HG03457 (cell line): ENCODE data around the gene NGEF.
"Not testable (repeated sequence)": the region's sequence is repeated elsewhere in the genome, so short reads cannot be mapped to it uniquely, and the experiment has no call there.

Source experiments
- ATAC-seq: cut with Tn5 transposase; IDR thresholded peaks from one replicate; pipeline ENCODE4 v1.9.1; 2021; ENCODE audit warnings: moderate number of reproducible peaks; ENCODE audit not compliant: unreplicated experiment

The NGEF gene

GRCh38 chr2:232906867-232907717, 106.0 kb downstream of the NGEF start:
- not testable (repeated sequence) for ATAC-seq

DNA sequence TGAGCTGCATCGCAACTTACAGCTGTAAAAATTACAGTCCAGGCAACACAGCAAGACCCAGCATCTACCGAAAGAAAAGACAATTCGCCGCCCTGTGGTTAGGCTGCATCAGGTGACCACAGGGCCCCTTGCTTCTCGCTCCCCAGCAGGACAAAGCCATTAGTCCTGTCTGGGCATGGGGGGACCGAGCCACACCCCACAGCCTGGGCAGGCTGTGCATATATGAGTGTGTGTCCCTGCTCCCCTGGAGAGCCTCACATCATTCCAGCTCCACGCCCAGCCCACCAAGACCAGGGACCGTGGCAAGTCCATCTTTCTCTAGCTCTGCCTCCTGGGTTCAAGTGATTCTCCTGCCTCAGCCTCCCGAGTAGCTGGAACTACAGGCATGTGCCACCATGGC, 109.1 kb downstream of the NGEF start:
- no peak for ATAC-seq

- no peak for ATAC-seq
Observed at GRCh38 chr2:232901736-232902578, 111.1 kb downstream of the NGEF start.

GRCh38 chr2:232900811-232901735, 112.0 kb downstream of the NGEF start:
- no peak for ATAC-seq

- ATAC-seq, result no peak
Observed at GRCh38 chr2:232898592-232899543, 114.2 kb downstream of the NGEF start.

- no peak for ATAC-seq
Observed at GRCh38 chr2:232897598-232898408, 115.3 kb downstream of the NGEF start.

DNA sequence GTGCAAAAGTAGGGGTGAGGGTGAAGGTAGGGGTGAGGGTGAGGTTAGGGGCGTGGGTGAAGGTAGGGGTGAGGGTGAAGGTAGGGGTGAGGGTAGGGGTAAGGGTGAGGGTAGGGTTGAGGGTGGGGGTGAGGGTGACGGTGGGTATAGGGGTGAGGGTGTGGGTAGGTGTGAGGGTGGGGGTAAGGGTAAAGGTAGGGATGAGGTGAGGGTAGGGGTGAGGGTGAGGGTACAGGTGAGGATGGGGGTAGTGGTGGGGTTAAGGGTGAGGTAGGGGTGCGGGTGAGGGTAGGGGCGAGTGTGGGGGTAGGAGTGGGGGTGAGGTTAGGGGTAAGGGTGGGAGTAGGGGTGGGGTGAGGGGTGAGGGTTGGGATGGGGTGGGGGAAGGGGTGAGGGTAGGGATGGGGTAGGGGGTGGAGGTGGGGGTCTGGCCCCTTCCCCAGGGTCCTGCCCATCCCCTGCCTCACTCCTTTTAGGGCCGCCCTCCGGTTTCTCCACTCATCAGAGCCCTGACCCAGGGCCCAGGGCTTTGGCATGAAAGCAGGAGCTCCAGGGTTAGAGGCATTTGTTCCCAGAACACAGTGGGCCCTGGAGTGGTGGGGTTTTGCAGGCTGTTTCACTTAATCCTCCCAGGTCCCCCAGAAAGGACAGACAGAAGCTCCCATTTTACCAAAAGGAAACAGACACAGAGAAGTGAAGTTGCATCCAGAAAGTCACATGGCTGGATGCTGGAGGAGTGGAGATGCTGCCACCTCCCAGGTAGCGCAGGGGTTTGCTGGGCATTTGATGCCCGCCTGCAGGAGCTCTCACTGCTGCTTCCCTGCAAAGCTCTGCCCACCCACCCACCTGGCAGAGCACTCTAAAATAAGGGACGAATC, 116.1 kb downstream of the NGEF start:
- no peak for ATAC-seq

GRCh38 chr2:232896111-232896510, 116.9 kb downstream of the NGEF start:
- no peak for ATAC-seq

DNA sequence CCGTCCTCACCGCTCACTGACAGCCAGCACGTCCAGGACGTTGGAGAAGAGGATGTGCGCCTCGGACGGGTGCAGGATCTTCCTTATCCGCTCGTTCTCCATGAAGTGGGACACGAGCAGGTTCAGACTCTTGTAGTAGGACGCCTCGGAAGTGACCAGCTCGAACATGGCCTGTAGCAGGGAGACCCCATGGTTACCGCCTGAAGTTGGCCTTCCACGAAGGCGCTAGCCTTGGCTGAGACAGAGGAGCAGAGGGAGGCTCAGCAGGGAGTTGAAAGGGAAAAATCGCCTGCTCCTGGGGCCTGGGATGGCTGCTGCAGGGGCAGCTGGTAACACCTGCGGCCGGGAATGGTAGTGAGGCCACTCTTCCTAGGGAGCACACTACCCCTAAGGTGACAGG, 118.3 kb downstream of the NGEF start:
- no peak for ATAC-seq

DNA sequence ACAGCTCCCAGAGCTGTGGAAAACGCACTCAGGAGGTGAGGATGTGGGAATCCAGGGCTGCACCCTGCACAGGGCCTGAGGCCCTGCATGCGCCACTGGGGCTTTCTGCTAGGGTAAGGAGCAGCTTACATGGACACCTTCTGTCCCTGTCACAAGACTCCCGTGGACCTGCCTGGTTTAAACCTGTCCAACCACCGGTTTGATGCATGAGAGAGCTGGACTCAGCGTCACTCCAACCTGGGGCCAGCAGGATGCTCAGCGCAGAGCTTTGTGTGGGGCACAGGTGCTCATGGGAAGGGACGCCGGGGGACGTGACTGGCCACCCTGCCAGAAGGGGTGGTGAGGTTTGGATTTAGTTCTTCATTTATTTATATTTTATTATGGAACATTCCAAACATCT, 118.8 kb downstream of the NGEF start:
- ATAC-seq, result no peak

DNA sequence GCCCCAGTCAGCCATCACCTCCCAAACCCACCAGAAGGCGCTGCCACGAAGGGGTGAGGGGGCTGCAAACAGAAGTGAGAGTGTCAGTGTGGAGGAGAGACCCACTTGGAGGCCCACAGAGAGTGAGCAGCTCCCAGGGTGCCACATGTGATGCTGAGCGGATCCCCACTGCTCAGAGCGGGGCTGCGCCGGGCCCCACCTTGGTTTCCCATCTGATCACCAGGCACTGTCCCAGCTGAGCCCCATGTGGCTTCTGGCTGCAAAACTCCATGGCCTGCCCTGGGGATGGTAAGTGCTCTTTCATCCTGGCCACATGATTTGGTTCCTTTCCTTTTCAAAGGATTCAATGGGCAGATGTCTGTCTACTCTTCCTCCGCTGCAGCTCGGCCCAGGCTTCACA, 119.2 kb downstream of the NGEF start:
- no peak for ATAC-seq

- no peak for ATAC-seq
Observed at GRCh38 chr2:232892843-232893242, 120.2 kb downstream of the NGEF start.

GRCh38 chr2:232892221-232892620, 120.8 kb downstream of the NGEF start:
- ATAC-seq, result no peak

DNA sequence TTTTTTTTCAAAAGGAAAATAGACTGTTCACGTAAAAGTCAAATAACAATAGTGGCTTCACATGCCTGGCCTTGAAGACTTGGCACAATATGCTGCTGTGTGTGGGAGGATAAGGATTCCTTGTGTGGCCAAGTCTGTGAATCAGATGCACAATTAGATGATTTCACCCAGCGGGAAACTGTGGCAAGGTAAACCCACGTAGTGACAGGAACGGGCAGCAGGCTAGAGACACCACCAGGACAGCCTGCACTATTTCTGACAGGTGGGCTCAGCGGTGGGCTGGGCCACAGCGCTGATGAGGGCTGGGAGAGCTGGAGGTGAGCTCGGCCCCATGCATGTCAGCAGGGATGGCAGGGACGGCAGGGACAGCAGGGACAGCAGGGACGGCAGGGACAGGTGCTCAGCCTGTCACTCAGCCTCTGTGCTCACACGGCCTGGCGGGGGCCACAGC, 121.4 kb downstream of the NGEF start:
- no peak for ATAC-seq

- ATAC-seq, result no peak
Observed at GRCh38 chr2:232890896-232891601, 122.0 kb downstream of the NGEF start.

- ATAC-seq, result no peak
Observed at GRCh38 chr2:232890536-232890895, 122.5 kb downstream of the NGEF start.

GRCh38 chr2:232889876-232890401, 123.1 kb downstream of the NGEF start:
- ATAC-seq, result no peak
